Right lobe of liver (tissue), 4 donors: ENCODE measurements around the gene NYAP1.
"Not testable (repeated sequence)": the region's sequence is repeated elsewhere in the genome, so short reads cannot be mapped to it uniquely, and the experiment has no call there.

Source experiments
- POLR2A ChIP-seq: fragments of 450-650 bp; IDR thresholded peaks from one replicate; pipeline ENCODE4 v1.6.1; 2017; ENCODE audit warnings: antibody characterized with exemption, mild to moderate bottlenecking
- TF ChIP-seq, protein P1 (sequence below), 4 donors: fragments of 200-600 bp in 3 of 4; fragments of 450-650 bp in 1 of 4; IDR thresholded peaks; one replicate each; pipeline versions ENCODE4 v1.5.1 to v1.8.0; 2016 to 2022; ENCODE audit warnings: antibody characterized with exemption in 4 of 4, mild to moderate bottlenecking in 2 of 4
- donor health status: DM: no; HTN: no; CAD: no.
- donor health status: DM: no; HTN: no; CAD: no.
- donor health status: DM: no; HTN: yes; CAD: no.

DNA sequence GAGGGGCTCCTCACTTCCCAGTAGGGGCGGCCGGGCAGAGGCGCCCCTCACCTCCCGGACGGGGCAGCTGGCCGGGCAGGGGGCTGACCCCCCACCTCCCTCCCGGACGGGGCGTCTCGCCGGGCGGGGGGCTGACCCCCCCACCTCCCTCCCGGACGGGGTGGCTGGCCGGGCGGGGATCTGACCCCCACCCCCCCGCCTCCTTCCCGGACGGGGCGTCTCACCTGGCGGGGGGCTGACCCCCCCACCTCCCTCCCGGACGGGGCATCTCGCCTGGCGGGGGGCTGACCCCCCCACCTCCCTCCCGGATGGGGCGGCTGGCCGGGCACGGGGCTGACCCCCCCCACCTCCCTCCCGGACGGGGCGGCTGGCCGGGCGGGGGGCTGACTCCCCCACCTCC is 39.5 kb downstream of the NYAP1 start:
- not testable (repeated sequence) for TF ChIP-seq POLR2A
- TF ChIP-seq, protein P1, sequence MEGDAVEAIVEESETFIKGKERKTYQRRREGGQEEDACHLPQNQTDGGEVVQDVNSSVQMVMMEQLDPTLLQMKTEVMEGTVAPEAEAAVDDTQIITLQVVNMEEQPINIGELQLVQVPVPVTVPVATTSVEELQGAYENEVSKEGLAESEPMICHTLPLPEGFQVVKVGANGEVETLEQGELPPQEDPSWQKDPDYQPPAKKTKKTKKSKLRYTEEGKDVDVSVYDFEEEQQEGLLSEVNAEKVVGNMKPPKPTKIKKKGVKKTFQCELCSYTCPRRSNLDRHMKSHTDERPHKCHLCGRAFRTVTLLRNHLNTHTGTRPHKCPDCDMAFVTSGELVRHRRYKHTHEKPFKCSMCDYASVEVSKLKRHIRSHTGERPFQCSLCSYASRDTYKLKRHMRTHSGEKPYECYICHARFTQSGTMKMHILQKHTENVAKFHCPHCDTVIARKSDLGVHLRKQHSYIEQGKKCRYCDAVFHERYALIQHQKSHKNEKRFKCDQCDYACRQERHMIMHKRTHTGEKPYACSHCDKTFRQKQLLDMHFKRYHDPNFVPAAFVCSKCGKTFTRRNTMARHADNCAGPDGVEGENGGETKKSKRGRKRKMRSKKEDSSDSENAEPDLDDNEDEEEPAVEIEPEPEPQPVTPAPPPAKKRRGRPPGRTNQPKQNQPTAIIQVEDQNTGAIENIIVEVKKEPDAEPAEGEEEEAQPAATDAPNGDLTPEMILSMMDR (IDR thresholded peaks at IDR 0.05): not testable (repeated sequence)
